Keratinocyte (primary cell): Measurements from ENCODE around the gene GYS1. TPM values are rescaled to one million over a fixed set of nuclear protein-coding genes. Genes with fewer than 3 reads are reported as not detected.

Source experiments
- DNase-seq: peaks from one replicate; pipeline ENCODE4 v3.0.0-alpha.2; 2011; ENCODE audit warnings: low read depth, missing footprints, low spot score
- FAIRE-seq: peaks from 2 replicates; lab custom pipeline; 2011; peaks lifted over from hg19 to GRCh38; lab: Jason Lieb, UNC
- H2AFZ ChIP-seq: 2 replicates; pipeline ENCODE4 v1.6.0; 2012; ENCODE audit warnings: low read length, control low read depth, inconsistent platforms; ENCODE audit not compliant: control insufficient read depth
- H3K27ac ChIP-seq: 2 replicates; pipeline ENCODE4 v1.5.1; 2011; ENCODE audit warnings: low read length; ENCODE audit not compliant: control insufficient read depth, insufficient read depth
- H3K27me3 ChIP-seq: 3 replicates; pipeline ENCODE4 v1.6.0; 2011; ENCODE audit warnings: low read length; ENCODE audit not compliant: control insufficient read depth, insufficient read depth; ENCODE audit errors: extremely low read depth
- H3K36me3 ChIP-seq, 2 experiments: 2 replicates in 1 of 2; 3 replicates in 1 of 2; pipeline ENCODE4 v1.5.1; 2011; ENCODE audit warnings: low read length in 2 of 2, mild to moderate bottlenecking in 1 of 2; ENCODE audit not compliant: control insufficient read depth in 2 of 2, insufficient read depth in 2 of 2; ENCODE audit errors: extremely low read depth in 1 of 2
- H3K4me1 ChIP-seq: 3 replicates; pipeline ENCODE4 v1.5.1; 2011; ENCODE audit warnings: low read length; ENCODE audit not compliant: control insufficient read depth, insufficient read depth; ENCODE audit errors: extremely low read depth
- H3K4me2 ChIP-seq: 3 replicates; pipeline ENCODE4 v1.6.0; 2011; ENCODE audit warnings: low read depth, low read length; ENCODE audit not compliant: control insufficient read depth, insufficient read depth; ENCODE audit errors: extremely low read depth
- H3K4me3 ChIP-seq, 3 experiments: fragments of 200-600 bp in 1 of 3; sonication (generic) in 1 of 3; 2 replicates in 2 of 3; 3 replicates in 1 of 3; pipeline ENCODE4 v1.5.1; 2011 to 2016; ENCODE audit warnings: low read length in 3 of 3, mild to moderate bottlenecking in 3 of 3, control low read depth in 2 of 3, inconsistent platforms in 1 of 3, low read depth in 1 of 3, mixed read lengths in 1 of 3, mixed run types in 1 of 3, moderate library complexity in 1 of 3; ENCODE audit not compliant: control insufficient read depth in 2 of 3, insufficient read depth in 2 of 3; ENCODE audit errors: extremely low read depth in 1 of 3
- H3K79me2 ChIP-seq: 2 replicates; pipeline ENCODE4 v1.6.0; 2012; ENCODE audit warnings: low read length; ENCODE audit not compliant: control insufficient read depth, insufficient read depth
- H3K9ac ChIP-seq: 3 replicates; pipeline ENCODE4 v1.6.0; 2011; ENCODE audit warnings: low read length; ENCODE audit not compliant: control insufficient read depth, insufficient read depth; ENCODE audit errors: extremely low read depth
- H3K9me1 ChIP-seq: 3 replicates; pipeline ENCODE4 v1.6.0; 2011; ENCODE audit warnings: low read length; ENCODE audit not compliant: control insufficient read depth, insufficient read depth; ENCODE audit errors: extremely low read depth
- H3K9me3 ChIP-seq: 2 replicates; pipeline ENCODE4 v1.5.1; 2012; ENCODE audit warnings: low read depth, low read length; ENCODE audit not compliant: control insufficient read depth
- H4K20me1 ChIP-seq: 3 replicates; pipeline ENCODE4 v1.6.0; 2011; ENCODE audit warnings: low read length; ENCODE audit not compliant: control insufficient read depth, insufficient read depth; ENCODE audit errors: extremely low read depth
- EZH2 ChIP-seq: IDR thresholded peaks from one replicate; pipeline ENCODE4 v1.6.1; 2012; ENCODE audit warnings: inconsistent platforms, mild to moderate bottlenecking, low read length, moderate library complexity
- dilution Hi-C: fragments of 300-500 bp; cut with MboI; formaldehyde crosslinking; loops from one replicate; pipeline ENCODE4 v1.7.0; 2020; ENCODE audit warnings: low sequenced_read_pairs; ENCODE audit not compliant: extremely low pct_ligation_motif_present
- polyA plus RNA-seq, 5 experiments: library from polyadenylated mRNA; depleted of rRNA in 3 of 5; stranded (reverse) in 3 of 5; stranded (forward) in 1 of 5; unstranded in 1 of 5; fragments of >200 nt; gene quantifications; 1 replicate in 1 of 5; 2 replicates in 3 of 5; 3 replicates in 1 of 5; pipeline versions ENCODE4 v1.2.1 to v1.2.3, GENCODE V29; 2011 to 2012; ENCODE audit warnings: missing spikeins in 2 of 5, low read depth in 1 of 5, low replicate concordance in 1 of 5
- TF ChIP-seq, protein P1 (sequence below), 3 experiments: IDR thresholded peaks in 1 of 3; conservative IDR thresholded peaks in 1 of 3; optimal IDR thresholded peaks in 1 of 3; 2 replicates in 2 of 3; 3 replicates in 1 of 3; pipeline versions ENCODE3 to v1.5.1; 2011; ENCODE audit warnings: low read length in 3 of 3, mild to moderate bottlenecking in 3 of 3, moderate library complexity in 2 of 3, control low read depth in 1 of 3, inconsistent platforms in 1 of 3; ENCODE audit not compliant: insufficient read depth in 2 of 3; ENCODE audit errors: extremely low read depth in 1 of 3

The GYS1 gene
- polyA plus RNA-seq, 1 donor (not counting 4 experiments of a cell fraction or from before 2014, with no cell fraction given), result 46.5 TPM

DNA sequence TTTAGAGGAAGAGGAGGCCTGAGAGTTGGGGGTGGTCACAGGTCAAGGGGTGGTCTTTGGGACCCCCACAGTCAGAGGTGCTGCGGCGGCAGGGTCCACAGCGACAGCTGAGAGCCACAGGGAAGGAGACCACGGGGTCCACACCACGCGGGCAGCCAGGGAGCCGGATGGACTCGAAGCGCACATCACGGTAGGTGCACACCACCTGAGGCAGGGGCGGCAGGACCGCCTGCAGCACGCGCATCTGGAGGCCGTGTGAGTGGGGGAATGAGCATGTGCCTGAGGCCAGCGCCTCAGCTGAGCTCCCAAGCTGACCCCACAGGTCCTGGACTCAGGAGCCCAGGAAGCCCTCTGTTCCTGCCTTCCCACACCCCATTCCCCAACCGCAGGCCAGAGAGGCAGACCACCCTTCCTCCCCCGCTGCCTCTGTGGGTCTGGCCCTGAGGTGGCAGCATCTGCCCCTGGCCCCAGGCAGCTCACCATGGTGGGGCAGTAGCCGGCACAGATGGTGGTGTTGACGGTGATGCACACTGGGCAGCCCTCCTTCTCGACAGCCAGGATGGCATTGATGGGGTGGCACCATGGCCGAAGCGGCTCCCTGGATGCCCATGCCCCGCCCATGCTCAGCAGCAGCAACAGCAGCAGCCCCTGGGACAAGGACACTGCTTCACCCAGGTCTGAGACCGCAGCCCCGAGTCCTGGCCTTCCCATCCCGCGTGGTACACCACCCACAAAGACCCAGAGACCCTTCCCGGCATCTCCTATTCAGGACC, 23.1 kb upstream of the GYS1 start:
- TF ChIP-seq, protein P1, sequence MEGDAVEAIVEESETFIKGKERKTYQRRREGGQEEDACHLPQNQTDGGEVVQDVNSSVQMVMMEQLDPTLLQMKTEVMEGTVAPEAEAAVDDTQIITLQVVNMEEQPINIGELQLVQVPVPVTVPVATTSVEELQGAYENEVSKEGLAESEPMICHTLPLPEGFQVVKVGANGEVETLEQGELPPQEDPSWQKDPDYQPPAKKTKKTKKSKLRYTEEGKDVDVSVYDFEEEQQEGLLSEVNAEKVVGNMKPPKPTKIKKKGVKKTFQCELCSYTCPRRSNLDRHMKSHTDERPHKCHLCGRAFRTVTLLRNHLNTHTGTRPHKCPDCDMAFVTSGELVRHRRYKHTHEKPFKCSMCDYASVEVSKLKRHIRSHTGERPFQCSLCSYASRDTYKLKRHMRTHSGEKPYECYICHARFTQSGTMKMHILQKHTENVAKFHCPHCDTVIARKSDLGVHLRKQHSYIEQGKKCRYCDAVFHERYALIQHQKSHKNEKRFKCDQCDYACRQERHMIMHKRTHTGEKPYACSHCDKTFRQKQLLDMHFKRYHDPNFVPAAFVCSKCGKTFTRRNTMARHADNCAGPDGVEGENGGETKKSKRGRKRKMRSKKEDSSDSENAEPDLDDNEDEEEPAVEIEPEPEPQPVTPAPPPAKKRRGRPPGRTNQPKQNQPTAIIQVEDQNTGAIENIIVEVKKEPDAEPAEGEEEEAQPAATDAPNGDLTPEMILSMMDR (optimal IDR thresholded peaks at IDR 0.05 in 1 of 3, IDR thresholded peaks at IDR 0.05 in 1 of 3, conservative IDR thresholded peaks at IDR 0.05 in 1 of 3; ENCODE audit: extremely low read depth in 1 of 3, insufficient read depth in 2 of 3, low read length in 3 of 3), result no peak
- no peak for TF ChIP-seq EZH2
- Histone ChIP-seq H3K36me3 (peaks cover 6 to 18% of the 10 kb centered on the region in 2 experiments), H3K9me3 (no peaks in the 10 kb centered on the region), H2AFZ (no peak overlapping the region), H3K9ac (no peak overlapping the region), H3K4me1 (peaks cover 18% of the 10 kb centered on the region), H3K9me1 (no peaks in the 10 kb centered on the region), H3K4me3 (no peak overlapping the region), H3K79me2 (no peaks in the 10 kb centered on the region), H3K4me2 (no peak overlapping the region), H3K27ac (no peak overlapping the region), H4K20me1 (no peaks in the 10 kb centered on the region), H3K27me3 (peaks cover 11% of the 10 kb centered on the region)
- DNase-seq (no peak), FAIRE-seq (no peak)
- dilution Hi-C loops, result no loop called here

DNA sequence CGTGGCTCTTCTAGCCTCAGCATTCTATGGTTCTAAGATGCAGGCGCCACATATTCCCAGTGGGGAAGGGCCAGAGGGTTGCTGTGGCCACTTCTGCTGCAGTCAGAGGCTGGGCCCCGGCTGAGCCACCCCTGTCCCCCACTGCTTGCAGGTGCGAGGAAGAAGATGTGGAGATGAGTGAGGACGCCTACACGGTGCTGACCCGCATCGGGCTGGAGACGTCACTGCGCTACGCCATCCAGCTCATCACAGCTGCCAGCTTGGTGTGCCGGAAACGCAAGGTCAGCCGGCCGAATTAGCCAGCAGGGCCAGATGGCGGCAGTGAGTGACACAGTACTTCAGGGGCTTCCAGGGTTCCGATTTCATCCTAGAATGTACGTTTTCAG, 21.8 kb upstream of the GYS1 start:
- peaks cover 15 to 26% of the 10 kb centered on the region in 2 experiments for H3K36me3 ChIP-seq
- no peak overlapping the region for H3K4me3 ChIP-seq
- H3K27ac ChIP-seq, result no peak overlapping the region
- DNase-seq (no peak), FAIRE-seq (no peak)
- no peaks in the 10 kb centered on the region for H3K9me3 ChIP-seq
- H4K20me1 ChIP-seq, result no peaks in the 10 kb centered on the region
- H3K79me2 ChIP-seq, result no peaks in the 10 kb centered on the region
- no peak overlapping the region for H2AFZ ChIP-seq
- dilution Hi-C loops, result no loop called here
- H3K4me1 ChIP-seq, result peaks cover 18% of the 10 kb centered on the region
- no peak overlapping the region for H3K9ac ChIP-seq
- H3K27me3 ChIP-seq, result no peaks in the 10 kb centered on the region
- H3K9me1 ChIP-seq, result no peaks in the 10 kb centered on the region
- no peak overlapping the region for H3K4me2 ChIP-seq
- no peak for TF ChIP-seq EZH2
- TF ChIP-seq, protein P1 (optimal IDR thresholded peaks at IDR 0.05 in 1 of 3, IDR thresholded peaks at IDR 0.05 in 1 of 3, conservative IDR thresholded peaks at IDR 0.05 in 1 of 3; ENCODE audit: extremely low read depth in 1 of 3, insufficient read depth in 2 of 3, low read length in 3 of 3), result no peak
